GM13977 (cell line): ENCODE data around the gene CNTNAP2.

ENCODE experiments used
- DNase-seq: peaks from one replicate; pipeline ENCODE4 v3.0.0; 2012; ENCODE audit warnings: low spot score
- in situ Hi-C: fragments of 300-500 bp; cut with MboI; formaldehyde crosslinking; loops from one replicate; pipeline ENCODE4 v1.12.0; 2022; ENCODE audit warnings: low sequenced_read_pairs, low pct_unique_long_range_greater_than_20kb, mixed read lengths, inconsistent platforms; ENCODE audit not compliant: unreplicated experiment
- TF ChIP-seq, protein P1 (sequence below): IDR thresholded peaks from 2 replicates; pipeline ENCODE4 v1.5.1; 2012; ENCODE audit warnings: mild to moderate bottlenecking, control low read depth; ENCODE audit not compliant: insufficient read depth; ENCODE audit errors: extremely low read depth, missing control alignments

The CNTNAP2 gene

DNA sequence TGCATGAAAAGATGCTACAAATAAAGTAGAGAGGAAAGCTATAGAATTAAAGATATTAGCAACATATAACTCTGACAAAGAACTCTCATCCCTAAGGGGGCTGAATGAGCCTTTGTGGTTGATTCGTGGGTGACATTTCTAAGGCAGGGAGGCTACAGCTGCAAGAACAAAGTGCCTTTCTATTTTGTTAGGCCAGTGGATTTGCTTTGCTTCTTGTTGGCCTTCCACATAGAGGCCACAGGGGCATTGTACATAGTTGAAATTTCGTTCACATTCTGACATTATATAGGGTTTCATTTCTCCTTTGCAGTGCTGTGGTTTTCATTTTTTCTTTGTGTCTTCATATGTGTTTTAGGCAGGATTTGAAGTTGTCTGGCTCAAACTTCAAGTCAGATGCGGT lies 1654.7 kb downstream of the CNTNAP2 start:
- TF ChIP-seq, protein P1, sequence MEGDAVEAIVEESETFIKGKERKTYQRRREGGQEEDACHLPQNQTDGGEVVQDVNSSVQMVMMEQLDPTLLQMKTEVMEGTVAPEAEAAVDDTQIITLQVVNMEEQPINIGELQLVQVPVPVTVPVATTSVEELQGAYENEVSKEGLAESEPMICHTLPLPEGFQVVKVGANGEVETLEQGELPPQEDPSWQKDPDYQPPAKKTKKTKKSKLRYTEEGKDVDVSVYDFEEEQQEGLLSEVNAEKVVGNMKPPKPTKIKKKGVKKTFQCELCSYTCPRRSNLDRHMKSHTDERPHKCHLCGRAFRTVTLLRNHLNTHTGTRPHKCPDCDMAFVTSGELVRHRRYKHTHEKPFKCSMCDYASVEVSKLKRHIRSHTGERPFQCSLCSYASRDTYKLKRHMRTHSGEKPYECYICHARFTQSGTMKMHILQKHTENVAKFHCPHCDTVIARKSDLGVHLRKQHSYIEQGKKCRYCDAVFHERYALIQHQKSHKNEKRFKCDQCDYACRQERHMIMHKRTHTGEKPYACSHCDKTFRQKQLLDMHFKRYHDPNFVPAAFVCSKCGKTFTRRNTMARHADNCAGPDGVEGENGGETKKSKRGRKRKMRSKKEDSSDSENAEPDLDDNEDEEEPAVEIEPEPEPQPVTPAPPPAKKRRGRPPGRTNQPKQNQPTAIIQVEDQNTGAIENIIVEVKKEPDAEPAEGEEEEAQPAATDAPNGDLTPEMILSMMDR, result no peak
- in situ Hi-C loops, result no loop called here
- DNase-seq, result no peak

- no peak for DNase-seq
- in situ Hi-C loops, result no loop called here
- TF ChIP-seq, protein P1, result no peak
These were observed 1657.9 kb downstream of the CNTNAP2 start for GRCh38 chr7:147774461-147774860.

DNA sequence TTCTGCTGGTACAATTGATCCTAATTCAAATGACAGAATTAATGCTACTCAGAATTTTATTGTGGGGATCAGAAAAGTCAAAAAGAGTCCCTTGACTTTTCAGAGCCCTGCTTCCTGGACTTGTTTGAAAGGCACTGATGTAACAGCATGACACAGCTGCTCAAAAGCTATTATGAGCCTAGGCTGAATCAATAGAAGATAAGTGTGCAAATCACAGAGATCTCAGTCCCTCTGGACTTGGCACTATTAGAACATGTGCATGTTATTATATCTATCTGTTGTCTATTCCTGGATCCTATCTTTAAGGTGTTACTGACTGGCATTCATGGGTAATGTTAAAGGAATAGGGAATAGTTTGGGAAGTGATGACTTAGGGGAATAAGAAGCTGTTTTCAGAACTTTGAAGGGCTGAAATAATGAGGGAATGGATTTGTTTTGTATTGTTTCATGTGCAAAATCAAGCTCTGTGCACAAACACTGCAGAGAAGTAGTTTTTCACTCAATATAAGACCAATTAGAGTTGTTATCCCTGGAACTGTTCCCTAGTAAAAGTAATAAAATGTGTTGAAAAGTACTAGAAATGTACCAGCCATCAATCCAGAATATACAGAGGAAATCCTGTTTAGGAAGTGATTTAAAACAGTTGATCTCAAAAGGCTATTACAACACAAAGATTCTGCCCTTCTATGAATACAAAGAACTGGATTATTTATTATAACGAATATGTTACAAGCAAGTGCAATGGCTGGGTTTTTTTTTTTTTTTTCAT lies 1659.1 kb downstream of the CNTNAP2 start:
- TF ChIP-seq, protein P1, result no peak
- no peak for DNase-seq
- in situ Hi-C loops, result no loop called here

- TF ChIP-seq, protein P1, result no peak
These were observed 1660.7 kb downstream of the CNTNAP2 start for GRCh38 chr7:147777309-147777708.

GRCh38 chr7:147779949-147780348 lies 1663.3 kb downstream of the CNTNAP2 start:
- TF ChIP-seq, protein P1, result no peak
- in situ Hi-C loops, result no loop called here
- no peak for DNase-seq

More at GRCh38 chr7:147777309-147777708, 1660.7 kb downstream of the CNTNAP2 start:
- DNase-seq, result no peak
- in situ Hi-C loops, result no loop called here

DNA sequence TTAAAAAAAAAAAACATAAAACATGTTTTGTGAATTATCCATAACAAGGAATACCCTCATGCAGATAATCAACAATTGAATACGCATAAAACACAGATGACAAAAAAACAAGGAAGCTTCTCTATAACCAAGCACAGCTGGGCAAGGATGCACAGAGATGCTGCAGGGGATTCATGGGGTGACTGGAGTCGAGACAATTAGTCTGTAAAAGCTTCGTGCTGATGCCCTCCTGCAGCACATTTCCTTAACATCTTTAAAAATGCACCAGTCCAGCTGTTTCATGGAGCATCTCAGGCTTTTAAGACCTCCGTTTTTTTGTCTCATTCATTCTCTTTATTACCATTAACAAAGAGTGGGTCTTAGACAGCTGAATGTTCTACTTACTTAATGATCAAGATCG lies 1680.0 kb downstream of the CNTNAP2 start:
- in situ Hi-C loops, result no loop called here
- DNase-seq, result no peak
- TF ChIP-seq, protein P1, result no peak
